OCI-LY7 (cell line): ENCODE measurements around the gene PPM1L.

ENCODE experiments used
- EZH2phosphoT487 ChIP-seq: fragments of 200-600 bp; sonication (generic); IDR thresholded peaks from 2 replicates; pipeline ENCODE4 v1.6.1; 2018; ENCODE audit warnings: low read depth, borderline replicate concordance, mild to moderate bottlenecking, mixed run types, antibody characterized with exemption, low read length, moderate library complexity, mixed read lengths
- TF ChIP-seq, protein P1 (sequence below): fragments of 200-600 bp; sonication (generic); conservative IDR thresholded peaks from 2 replicates; pipeline ENCODE4 v1.5.1; 2014; ENCODE audit warnings: mild to moderate bottlenecking, antibody characterized with exemption, low read length, moderate library complexity, mixed read lengths

GRCh38 chr3:161072211-161072621 lies 316.2 kb downstream of the PPM1L start:
- TF ChIP-seq, protein P1, sequence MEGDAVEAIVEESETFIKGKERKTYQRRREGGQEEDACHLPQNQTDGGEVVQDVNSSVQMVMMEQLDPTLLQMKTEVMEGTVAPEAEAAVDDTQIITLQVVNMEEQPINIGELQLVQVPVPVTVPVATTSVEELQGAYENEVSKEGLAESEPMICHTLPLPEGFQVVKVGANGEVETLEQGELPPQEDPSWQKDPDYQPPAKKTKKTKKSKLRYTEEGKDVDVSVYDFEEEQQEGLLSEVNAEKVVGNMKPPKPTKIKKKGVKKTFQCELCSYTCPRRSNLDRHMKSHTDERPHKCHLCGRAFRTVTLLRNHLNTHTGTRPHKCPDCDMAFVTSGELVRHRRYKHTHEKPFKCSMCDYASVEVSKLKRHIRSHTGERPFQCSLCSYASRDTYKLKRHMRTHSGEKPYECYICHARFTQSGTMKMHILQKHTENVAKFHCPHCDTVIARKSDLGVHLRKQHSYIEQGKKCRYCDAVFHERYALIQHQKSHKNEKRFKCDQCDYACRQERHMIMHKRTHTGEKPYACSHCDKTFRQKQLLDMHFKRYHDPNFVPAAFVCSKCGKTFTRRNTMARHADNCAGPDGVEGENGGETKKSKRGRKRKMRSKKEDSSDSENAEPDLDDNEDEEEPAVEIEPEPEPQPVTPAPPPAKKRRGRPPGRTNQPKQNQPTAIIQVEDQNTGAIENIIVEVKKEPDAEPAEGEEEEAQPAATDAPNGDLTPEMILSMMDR = no peak
- no peak for TF ChIP-seq EZH2phosphoT487
